Heart right ventricle (tissue), 16 donors: Measurements from ENCODE around the gene GAN. TPM values are rescaled to one million over a fixed set of nuclear protein-coding genes. Genes with fewer than 3 reads are reported as not detected.
"Not testable (repeated sequence)": the region's sequence is repeated elsewhere in the genome, so short reads cannot be mapped to it uniquely, and the experiment has no call there.

Experiments
- ATAC-seq, 8 donors: fragments of 200-7000 bp; cut with Tn5 transposase; one replicate each; pipeline ENCODE4 v1.9.1; 2020; ENCODE audit warnings: mild to moderate bottlenecking in 8 of 8, moderate library complexity in 8 of 8, moderate number of reproducible peaks in 1 of 8
- DNase-seq, 2 donors: peaks; one replicate each; pipeline ENCODE4 v3.0.0-alpha.2; 2020
- H3K27ac ChIP-seq, 10 donors: fragments of 200-600 bp; sonication (generic) in 2 of 10; one replicate each; pipeline versions ENCODE4 v1.5.0 to v1.8.0; 2020 to 2022; ENCODE audit warnings: mild to moderate bottlenecking in 3 of 10
- H3K27me3 ChIP-seq, 7 donors: fragments of 200-600 bp; one replicate each; pipeline ENCODE4 v1.8.0; 2021 to 2022; ENCODE audit warnings: mild to moderate bottlenecking in 2 of 7
- H3K36me3 ChIP-seq, 9 donors: fragments of 200-600 bp; sonication (generic) in 1 of 9; one replicate each; pipeline versions ENCODE4 v1.5.0 to v1.8.0; 2020 to 2022; ENCODE audit warnings: mild to moderate bottlenecking in 2 of 9
- H3K4me1 ChIP-seq, 9 donors: fragments of 200-600 bp; sonication (generic) in 1 of 9; one replicate each; pipeline versions ENCODE4 v1.5.0 to v1.8.0; 2020 to 2022; ENCODE audit warnings: mild to moderate bottlenecking in 4 of 9
- H3K4me3 ChIP-seq, 10 donors: fragments of 200-600 bp; sonication (generic) in 2 of 10; one replicate each; pipeline versions ENCODE4 v1.5.0 to v1.8.0; 2020 to 2022; ENCODE audit warnings: mild to moderate bottlenecking in 7 of 10, moderate library complexity in 2 of 10
- H3K9me3 ChIP-seq, 11 donors: fragments of 200-600 bp in 10 of 11; sonication (generic) in 2 of 11; one replicate each; pipeline versions ENCODE4 v1.5.0 to v1.8.0; 2013 to 2022; ENCODE audit warnings: mild to moderate bottlenecking in 2 of 11, control low read depth in 1 of 11, moderate library complexity in 1 of 11
- WGBS, 2 donors: extraction: QIAGEN DNeasy Blood & Tissue Kit; methylation state at CpG; one replicate each; pipeline ENCODE4 v1.1.7; 2013; ENCODE audit warnings: inconsistent platforms in 1 of 2; 5-methylcytosine and 5-hydroxymethylcytosine counted together
- intact Hi-C, 10 donors: fragments of 100-400 bp; cut with DNase I; formaldehyde crosslinking; loops; one replicate each; pipeline versions ENCODE4 v1.11.1 to v1.14.2; 2022
- polyA plus RNA-seq, 2 donors: library from polyadenylated mRNA; stranded (reverse); fragments of 200-250 nt; gene quantifications; one replicate each; pipeline ENCODE4 v1.2.3, GENCODE V29; 2013
- total RNA-seq, 10 donors: library from RNA; stranded (reverse); fragmentation: NEBNext Ultra II Directional in 3 of 10; extraction: Animal tissue kit (Norgen Biotek cat#: 25700) in 3 of 10; gene quantifications; one replicate each; pipeline versions ENCODE4 v1.2.1 to v1.2.4, GENCODE V29; 2021 to 2023
- TF ChIP-seq, protein P1 (sequence below), 9 donors: fragments of 200-600 bp; sonication (generic) in 2 of 9; IDR thresholded peaks; one replicate each; pipeline versions ENCODE4 v1.5.0 to v1.8.0; 2021 to 2022; ENCODE audit warnings: antibody characterized with exemption in 9 of 9, mild to moderate bottlenecking in 5 of 9, moderate library complexity in 1 of 9
- donor health status: Arrhythmogenic right ventricular cardiomyopathy.
- donor health status: ischemic (EF 13 %, LVEDD 7.1; RV severe dilation, severe dysfunction).
- donor health status: healthy with polysubstance abuse.
- donor health status: DM: no; HTN: yes; CAD: no.
- donor health status: DM: no; HTN: no; CAD: no.
- donor health status: ischemic (EF 25% LVEDD 6.9; RV normal size, moderate dysfunction).
- donor health status: ischemic (EF 25% LVEDD 5.7; RV mildly dilated, moderate dysfunction).
- donor health status: healthy.
- donor health status: DM: yes; HTN: yes; CAD: no.
- donor health status: Ischemic cardiomyopathy.
- donor health status: ischemic (EF 35%, LVEDD 5.7; RV mildly dilated, moderate dysfunction).
- donor health status: nonischemic (EF 11% LVEDD 7.7; RV severe dilation, severe dysfunction).
- donor health status: DM: yes; HTN: yes; CAD: no.
- donor health status: PGD.
- donor health status: ischemic (EF 29% LVEDD 5.4; RV normal size, mild dysfunction).
- donor health status: nonischemic (EF 23%, LVEDD 6.1; RV moderate dilation, normal function).

Gene GAN
- total and polyA plus RNA-seq, 12 donors: 0.94 to 17.7 (median 12.2) TPM

DNA sequence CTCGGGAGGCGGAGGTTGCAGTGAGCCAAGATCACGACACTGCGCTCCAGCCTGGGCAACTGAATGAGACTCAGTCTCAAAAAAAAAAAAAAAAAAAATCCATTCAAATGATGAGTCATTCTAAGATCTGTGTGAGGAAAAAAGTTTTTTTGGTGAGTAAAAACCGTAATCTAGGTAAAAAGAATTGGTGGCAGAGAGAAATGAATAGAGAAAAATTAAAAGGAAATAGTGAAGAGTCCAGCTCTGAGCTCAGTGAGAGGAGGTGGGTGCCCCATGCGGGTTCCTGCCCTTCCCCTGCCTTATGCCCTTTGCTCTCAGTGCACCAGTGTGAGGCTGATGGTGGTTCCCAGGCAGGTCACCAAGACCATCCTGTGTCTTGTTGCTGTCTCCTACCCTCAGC lies 20.9 kb downstream of the GAN start:
- WGBS, 2 donors: 94 to 99% methylated on average over 6 of the region's 6 CpGs
- H3K4me1 ChIP-seq: peaks cover 0 to 5% (median 0%) of the 10 kb centered on the region in 9 donors
- TF ChIP-seq, protein P1, sequence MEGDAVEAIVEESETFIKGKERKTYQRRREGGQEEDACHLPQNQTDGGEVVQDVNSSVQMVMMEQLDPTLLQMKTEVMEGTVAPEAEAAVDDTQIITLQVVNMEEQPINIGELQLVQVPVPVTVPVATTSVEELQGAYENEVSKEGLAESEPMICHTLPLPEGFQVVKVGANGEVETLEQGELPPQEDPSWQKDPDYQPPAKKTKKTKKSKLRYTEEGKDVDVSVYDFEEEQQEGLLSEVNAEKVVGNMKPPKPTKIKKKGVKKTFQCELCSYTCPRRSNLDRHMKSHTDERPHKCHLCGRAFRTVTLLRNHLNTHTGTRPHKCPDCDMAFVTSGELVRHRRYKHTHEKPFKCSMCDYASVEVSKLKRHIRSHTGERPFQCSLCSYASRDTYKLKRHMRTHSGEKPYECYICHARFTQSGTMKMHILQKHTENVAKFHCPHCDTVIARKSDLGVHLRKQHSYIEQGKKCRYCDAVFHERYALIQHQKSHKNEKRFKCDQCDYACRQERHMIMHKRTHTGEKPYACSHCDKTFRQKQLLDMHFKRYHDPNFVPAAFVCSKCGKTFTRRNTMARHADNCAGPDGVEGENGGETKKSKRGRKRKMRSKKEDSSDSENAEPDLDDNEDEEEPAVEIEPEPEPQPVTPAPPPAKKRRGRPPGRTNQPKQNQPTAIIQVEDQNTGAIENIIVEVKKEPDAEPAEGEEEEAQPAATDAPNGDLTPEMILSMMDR (IDR thresholded peaks at IDR 0.05): no peak

DNA sequence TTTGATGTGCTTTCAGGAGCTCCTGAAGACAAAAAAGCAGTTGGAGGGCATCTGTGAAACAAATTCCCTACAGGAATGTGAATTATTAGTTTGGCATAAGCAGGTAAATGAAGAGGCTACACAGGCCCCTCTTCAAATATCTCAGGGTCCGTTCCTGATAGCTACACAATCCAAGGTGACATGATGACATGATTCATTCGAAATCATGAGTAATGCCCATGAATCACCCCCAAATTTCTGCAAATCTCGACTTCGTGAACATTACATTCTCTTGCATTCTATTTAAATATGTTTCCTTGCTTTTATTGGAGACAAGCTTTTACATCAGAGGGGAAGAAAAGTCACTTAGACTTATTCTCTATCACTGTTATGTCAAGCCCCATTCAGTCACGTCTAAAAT lies 22.3 kb downstream of the GAN start:
- ATAC-seq (no peak), DNase-seq (no peak)
- intact Hi-C loops: loop anchor here in 1 of 10 donors (10.0 kb wide), 1 partner anchor 132 kb away; no protein-coding TSS in a partner anchor
- Histone ChIP-seq H3K27me3 (no peaks in the 10 kb centered on the region), H3K4me1 (peaks cover 0 to 5% (median 0%) of the 10 kb centered on the region in 9 donors), H3K9me3 (peaks cover 0 to 8% (median 0%) of the 10 kb centered on the region in 11 donors), H3K4me3 (no peak overlapping the region), H3K36me3 (no peaks in the 10 kb centered on the region), H3K27ac (no peak overlapping the region)
- TF ChIP-seq, protein P1 (IDR thresholded peaks at IDR 0.05): no peak
- 82 to 89% methylated on average over 5 of the region's 5 CpGs for WGBS, 2 donors

More for the DNA sequence above, 20.9 kb downstream of the GAN start:
- DNase-seq: no peak
- Histone ChIP-seq H3K36me3 (no peaks in the 10 kb centered on the region), H3K4me3 (no peak overlapping the region), H3K27ac (no peak overlapping the region), H3K9me3 (peaks cover 0 to 8% (median 0%) of the 10 kb centered on the region in 11 donors), H3K27me3 (no peaks in the 10 kb centered on the region)
- intact Hi-C loops: loop anchor here in 1 of 10 donors (10.0 kb wide), 1 partner anchor 131 kb away; no protein-coding TSS in a partner anchor
- ATAC-seq: no peak

DNA sequence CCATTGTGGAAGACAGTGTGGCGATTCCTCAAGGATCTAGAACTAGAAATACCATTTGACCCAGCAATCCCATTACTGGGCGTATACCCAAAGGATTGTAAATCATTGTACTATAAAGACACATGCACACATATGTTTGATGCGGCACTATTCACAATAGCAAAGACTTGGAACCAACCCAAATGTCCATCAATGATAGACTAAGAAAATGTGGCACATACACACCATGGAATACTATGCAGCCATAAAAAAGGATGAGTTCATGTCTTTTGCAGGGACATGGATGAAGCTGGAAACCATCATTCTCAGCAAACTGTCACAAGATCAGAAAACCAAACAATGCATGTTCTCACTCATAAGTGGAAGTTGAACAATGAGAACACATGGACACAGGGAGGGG lies 30.4 kb downstream of the GAN start:
- H3K36me3 ChIP-seq, ATAC-seq, H3K27ac ChIP-seq, DNase-seq, H3K4me1 ChIP-seq, intact Hi-C loops, H3K4me3 ChIP-seq, H3K27me3 ChIP-seq: not testable (repeated sequence)
- peaks cover 0 to 45% (median 26%) of the 10 kb centered on the region in 11 donors for H3K9me3 ChIP-seq
- 95 to 97% methylated on average over 3 of the region's 3 CpGs for WGBS, 2 donors

DNA sequence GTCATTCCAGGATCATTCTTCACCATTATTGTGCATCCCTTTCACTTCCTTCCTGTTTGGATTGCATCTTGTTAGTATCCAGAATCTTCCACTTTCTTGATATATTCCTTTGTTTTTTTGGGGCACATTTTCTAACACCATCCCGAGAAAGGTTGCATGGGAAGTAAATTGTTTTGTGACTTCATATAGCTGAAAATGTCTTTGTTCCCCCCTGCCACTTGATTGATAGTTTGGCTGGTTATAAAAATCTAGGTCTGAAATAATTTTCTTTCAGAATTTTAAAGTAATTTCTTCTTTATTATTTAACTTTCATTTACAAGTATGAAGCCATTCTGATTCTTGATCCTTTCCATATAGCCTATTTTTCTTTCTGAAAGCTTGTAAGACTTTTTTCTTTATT lies 32.7 kb downstream of the GAN start:
- Histone ChIP-seq H3K27me3 (no peaks in the 10 kb centered on the region), H3K27ac (no peak overlapping the region), H3K9me3 (peaks cover 0 to 45% (median 26%) of the 10 kb centered on the region in 11 donors), H3K4me3 (no peak overlapping the region), H3K36me3 (peaks cover 0 to 11% (median 0%) of the 10 kb centered on the region in 9 donors), H3K4me1 (no peaks in the 10 kb centered on the region)
- intact Hi-C loops: no loop called here
- 95% methylated on average over 1 of the region's 1 CpG for whole genome bisulfite sequencing, 2 donors
- DNase-seq (no peak), ATAC-seq (no peak)
- TF ChIP-seq, protein P1 (IDR thresholded peaks at IDR 0.05): no peak

DNA sequence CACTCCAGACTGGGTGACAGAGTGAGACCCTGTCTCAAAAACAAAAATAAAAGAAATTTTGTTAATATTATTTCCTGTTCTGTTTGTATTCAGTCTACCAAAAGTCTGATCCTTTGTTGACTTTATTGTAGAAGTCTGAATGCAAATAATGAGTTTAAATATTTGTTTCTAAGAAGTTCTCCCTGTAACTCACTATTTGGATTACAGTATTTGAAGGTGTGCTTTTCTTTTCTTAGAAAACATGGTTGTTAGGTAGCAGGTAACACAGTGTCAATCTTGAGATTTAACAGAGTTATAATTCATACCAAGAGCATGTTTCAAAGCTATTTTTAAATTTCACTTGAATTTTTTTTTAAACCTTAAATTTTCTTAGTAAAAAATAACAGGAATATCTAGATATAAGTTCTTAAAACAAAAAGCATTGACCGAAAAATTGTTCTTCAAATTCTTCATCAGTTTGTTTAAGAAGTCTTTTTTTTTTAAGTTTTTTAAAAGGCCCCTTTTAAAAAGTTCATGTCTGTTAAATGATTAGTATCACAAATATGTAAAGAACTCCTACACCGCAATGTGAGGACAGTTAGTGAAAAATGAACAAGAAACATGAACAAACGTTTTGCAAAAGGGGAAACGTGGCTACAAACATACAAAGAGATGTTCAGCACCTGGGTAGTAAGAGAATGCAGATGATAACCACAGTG lies 35.0 kb downstream of the GAN start:
- H3K4me1 ChIP-seq: no peaks in the 10 kb centered on the region
- H3K27me3 ChIP-seq: no peaks in the 10 kb centered on the region
- peaks cover 0 to 42% (median 26%) of the 10 kb centered on the region in 11 donors for H3K9me3 ChIP-seq
- H3K36me3 ChIP-seq: peaks cover 0 to 31% (median 8%) of the 10 kb centered on the region in 9 donors
- no peak overlapping the region for H3K4me3 ChIP-seq
- intact Hi-C loops: loop anchor here in 1 of 10 donors (10.0 kb wide), 1 partner anchor 145 kb away; no protein-coding TSS in a partner anchor
- DNase-seq: no peak
- no peak overlapping the region for H3K27ac ChIP-seq
- no peak for ATAC-seq
- 90 to 92% methylated on average over 4 of the region's 4 CpGs for WGBS, 2 donors
- TF ChIP-seq, protein P1 (IDR thresholded peaks at IDR 0.05): no peak
